Nephron progenitor cell (in vitro differentiated cells): Measurements from ENCODE around the gene BANP.
"Not testable (repeated sequence)": the region's sequence is repeated elsewhere in the genome, so short reads cannot be mapped to it uniquely, and the experiment has no call there.

ENCODE experiments used
- DNase-seq: peaks from one replicate; pipeline ENCODE4 v3.0.0; 2021
- H3K27ac Mint-ChIP-seq: 2 replicates; pipeline ENCODE4 v1.8.0; 2021; ENCODE audit warnings: mild to moderate bottlenecking, moderate library complexity, mixed read lengths
- H3K27me3 Mint-ChIP-seq: 2 replicates; pipeline ENCODE4 v1.8.0; 2021; ENCODE audit warnings: mild to moderate bottlenecking, low read depth, mixed read lengths; ENCODE audit not compliant: poor library complexity
- H3K36me3 Mint-ChIP-seq: 2 replicates; pipeline ENCODE4 v1.8.0; 2021; ENCODE audit warnings: low read depth, mixed read lengths
- H3K4me1 Mint-ChIP-seq: 2 replicates; pipeline ENCODE4 v1.8.0; 2021; ENCODE audit warnings: mixed read lengths
- H3K4me3 Mint-ChIP-seq: 2 replicates; pipeline ENCODE4 v1.8.0; 2021; ENCODE audit warnings: mild to moderate bottlenecking, moderate library complexity, mixed read lengths
- H3K9me3 Mint-ChIP-seq: 2 replicates; pipeline ENCODE4 v1.8.0; 2021; ENCODE audit warnings: mild to moderate bottlenecking, moderate library complexity, mixed read lengths
- CTCF ChIP-seq: fragments of 200-600 bp; sonication (generic); IDR thresholded peaks from 2 replicates; pipeline ENCODE4 v1.5.0; 2021; ENCODE audit warnings: antibody characterized with exemption

BANP gene

GRCh38 chr16:88076211-88076931 lies 125.1 kb downstream of the BANP start:
- H3K9me3 Mint-ChIP-seq: peaks cover 24% of the 10 kb centered on the region
- H3K27ac Mint-ChIP-seq: peak overlapping the region; percentile 75
- no peak for DNase-seq
- no peak overlapping the region for H3K4me3 Mint-ChIP-seq
- TF ChIP-seq CTCF: no peak
- peaks cover 40% of the 10 kb centered on the region for H3K36me3 Mint-ChIP-seq
- H3K27me3 Mint-ChIP-seq: no peaks in the 10 kb centered on the region
- no peaks in the 10 kb centered on the region for H3K4me1 Mint-ChIP-seq

GRCh38 chr16:88076932-88077320 lies 125.7 kb downstream of the BANP start:
- H3K9me3 Mint-ChIP-seq: peaks cover 24% of the 10 kb centered on the region

GRCh38 chr16:88077328-88078108 lies 126.3 kb downstream of the BANP start:
- H3K4me1 Mint-ChIP-seq: no peaks in the 10 kb centered on the region
- TF ChIP-seq CTCF: no peak
- no peaks in the 10 kb centered on the region for H3K27me3 Mint-ChIP-seq
- DNase-seq: no peak
- no peak overlapping the region for H3K4me3 Mint-ChIP-seq
- peaks cover 24% of the 10 kb centered on the region for H3K9me3 Mint-ChIP-seq
- H3K27ac Mint-ChIP-seq: peak overlapping the region; percentile 2
- peaks cover 47% of the 10 kb centered on the region for H3K36me3 Mint-ChIP-seq

More at GRCh38 chr16:88076932-88077320, 125.7 kb downstream of the BANP start:
- not testable (repeated sequence) for H3K4me3 Mint-ChIP-seq, H3K4me1 Mint-ChIP-seq, H3K27ac Mint-ChIP-seq, H3K27me3 Mint-ChIP-seq, DNase-seq
- peaks cover 46% of the 10 kb centered on the region for H3K36me3 Mint-ChIP-seq

GRCh38 chr16:88078111-88078775 lies 127.0 kb downstream of the BANP start:
- Mint-ChIP-seq H3K36me3 (peaks cover 53% of the 10 kb centered on the region), H3K9me3 (peaks cover 24% of the 10 kb centered on the region), H3K4me3 (no peak overlapping the region), H3K4me1 (no peaks in the 10 kb centered on the region), H3K27ac (peak overlapping the region; percentile 2), H3K27me3 (no peaks in the 10 kb centered on the region)
- TF ChIP-seq CTCF: no peak
- no peak for DNase-seq

- Mint-ChIP-seq H3K4me3 (no peak overlapping the region), H3K27me3 (no peaks in the 10 kb centered on the region), H3K36me3 (peaks cover 36% of the 10 kb centered on the region), H3K4me1 (peaks cover 15% of the 10 kb centered on the region), H3K9me3 (peaks cover 17% of the 10 kb centered on the region), H3K27ac (peak overlapping the region; percentile 5)
- no peak for DNase-seq
- TF ChIP-seq CTCF: no peak
Measured at GRCh38 chr16:88083582-88083981, 132.3 kb downstream of the BANP start.

GRCh38 chr16:88084881-88085280 lies 133.6 kb downstream of the BANP start:
- no peak overlapping the region for H3K4me3 Mint-ChIP-seq

More at GRCh38 chr16:88084881-88085280, 133.6 kb downstream of the BANP start:
- Mint-ChIP-seq H3K9me3 (peaks cover 9% of the 10 kb centered on the region), H3K4me1 (peaks cover 15% of the 10 kb centered on the region), H3K36me3 (peaks cover 25% of the 10 kb centered on the region), H3K27ac (no peak overlapping the region), H3K27me3 (no peaks in the 10 kb centered on the region)
- TF ChIP-seq CTCF: no peak
- no peak for DNase-seq
